Measurements from ENCODE around the gene FOXP2.
"Not testable (repeated sequence)": the region's sequence is repeated elsewhere in the genome, so short reads cannot be mapped to it uniquely, and the experiment has no call there.

The FOXP2 gene

GRCh38 chr7:114575098-114575497 lies 160.5 kb downstream of the FOXP2 start:
- H3K4me3 ChIP-seq (replicated peaks in 1 of 2; ENCODE audit: low read depth in 2 of 2, low read length in 2 of 2): no peak overlapping the region
- TF ChIP-seq CTCF (IDR thresholded peaks at IDR 0.05; ENCODE audit: low read depth, low read length): no peak
- no peak for DNase-seq (ENCODE audit: low read depth in 2 of 2)

- not testable (repeated sequence) for H3K4me3 ChIP-seq (replicated peaks in 1 of 2; ENCODE audit: low read depth in 2 of 2, low read length in 2 of 2); DNase-seq (ENCODE audit: low read depth in 2 of 2)
These were observed 166.3 kb downstream of the FOXP2 start for GRCh38 chr7:114580963-114581362.

- TF ChIP-seq CTCF (IDR thresholded peaks at IDR 0.05; ENCODE audit: low read depth, low read length): no peak
- H3K4me3 ChIP-seq (replicated peaks in 1 of 2; ENCODE audit: low read depth in 2 of 2, low read length in 2 of 2): no peak overlapping the region
- DNase-seq (ENCODE audit: low read depth in 2 of 2): no peak
These were observed 173.9 kb downstream of the FOXP2 start for GRCh38 chr7:114588506-114588905.

GRCh38 chr7:114589436-114589835 lies 174.8 kb downstream of the FOXP2 start:
- TF ChIP-seq CTCF (IDR thresholded peaks at IDR 0.05; ENCODE audit: low read depth, low read length): no peak
- no peak for DNase-seq (ENCODE audit: low read depth in 2 of 2)
- no peak overlapping the region for H3K4me3 ChIP-seq (replicated peaks in 1 of 2; ENCODE audit: low read depth in 2 of 2, low read length in 2 of 2)

- TF ChIP-seq CTCF (IDR thresholded peaks at IDR 0.05; ENCODE audit: low read depth, low read length): no peak
- H3K4me3 ChIP-seq (replicated peaks in 1 of 2; ENCODE audit: low read depth in 2 of 2, low read length in 2 of 2): no peak overlapping the region
- no peak for DNase-seq (ENCODE audit: low read depth in 2 of 2)
These were observed 175.7 kb downstream of the FOXP2 start for GRCh38 chr7:114590298-114590697.

- no peak for DNase-seq (ENCODE audit: low read depth in 2 of 2)
- TF ChIP-seq CTCF (IDR thresholded peaks at IDR 0.05; ENCODE audit: low read depth, low read length): no peak
- no peak overlapping the region for H3K4me3 ChIP-seq (replicated peaks in 1 of 2; ENCODE audit: low read depth in 2 of 2, low read length in 2 of 2)
These were observed 184.3 kb downstream of the FOXP2 start for GRCh38 chr7:114598946-114599345.

GRCh38 chr7:114606100-114606499 lies 191.5 kb downstream of the FOXP2 start:
- TF ChIP-seq CTCF (IDR thresholded peaks at IDR 0.05; ENCODE audit: low read depth, low read length): no peak
- DNase-seq (ENCODE audit: low read depth in 2 of 2): no peak
- H3K4me3 ChIP-seq (replicated peaks in 1 of 2; ENCODE audit: low read depth in 2 of 2, low read length in 2 of 2): no peak overlapping the region

- not testable (repeated sequence) for DNase-seq (ENCODE audit: low read depth in 2 of 2); H3K4me3 ChIP-seq (replicated peaks in 1 of 2; ENCODE audit: low read depth in 2 of 2, low read length in 2 of 2)
These were observed 194.2 kb downstream of the FOXP2 start for GRCh38 chr7:114608822-114609221.
